MCF 10A (cell line): ENCODE data around the gene FBP1. TPM values are rescaled to one million over a fixed set of nuclear protein-coding genes. Genes with fewer than 3 reads are reported as not detected.

Source experiments
- BruUV-seq: library from RNA; stranded (reverse); fragments of 400-500 nt; replicated peaks from 2 replicates; lab custom pipeline; 2021; lab: Mats Ljungman, UMichigan
- CTCF ChIA-PET: fragments of 300-600 bp; sonication (Branson Sonifier 250); formaldehyde crosslinking; extraction: SDS; loops from one replicate; lab custom pipeline; 2021; ENCODE audit warnings: antibody characterized with exemption, inconsistent platforms; lab: Yijun Ruan, JAX
- POLR2A ChIA-PET: fragments of 300-600, 350-650 bp; sonication (Branson Sonifier 250); formaldehyde crosslinking; extraction: SDS; loops from one replicate; lab custom pipeline; 2020; ENCODE audit warnings: antibody characterized with exemption, inconsistent platforms; lab: Yijun Ruan, JAX
- DNase-seq: peaks from one replicate; pipeline ENCODE4 v3.0.0-alpha.2; 2018; ENCODE audit not compliant: unreplicated experiment
- H3K27ac Mint-ChIP-seq: one replicate; pipeline ENCODE4 v1.8.0; 2022; ENCODE audit warnings: mild to moderate bottlenecking, low read depth, mixed read lengths; ENCODE audit not compliant: unreplicated experiment
- H3K27me3 Mint-ChIP-seq: one replicate; pipeline ENCODE4 v1.8.0; 2022; ENCODE audit warnings: mixed read lengths; ENCODE audit not compliant: insufficient read depth, unreplicated experiment
- H3K36me3 Mint-ChIP-seq: one replicate; pipeline ENCODE4 v1.8.0; 2022; ENCODE audit warnings: mild to moderate bottlenecking, moderate library complexity, mixed read lengths; ENCODE audit not compliant: insufficient read depth, unreplicated experiment
- H3K4me1 Mint-ChIP-seq: one replicate; pipeline ENCODE4 v1.8.0; 2022; ENCODE audit warnings: mixed read lengths; ENCODE audit not compliant: insufficient read depth, unreplicated experiment
- H3K4me3 Mint-ChIP-seq: one replicate; pipeline ENCODE4 v1.8.0; 2022; ENCODE audit warnings: mild to moderate bottlenecking, moderate library complexity, mixed read lengths; ENCODE audit not compliant: unreplicated experiment
- H3K9me3 Mint-ChIP-seq: one replicate; pipeline ENCODE4 v1.8.0; 2022; ENCODE audit warnings: mixed read lengths; ENCODE audit not compliant: unreplicated experiment
- intact Hi-C: fragments of 100-400 bp; cut with micrococcal nuclease; formaldehyde crosslinking; loops from 2 replicates; pipeline ENCODE4 v1.14.1; 2022
- total RNA-seq: library from RNA; stranded (reverse); gene quantifications from 2 replicates; pipeline ENCODE4 v1.2.3, GENCODE V29; 2022
- TF ChIP-seq, protein P1 (sequence below): fragments of 200-600 bp; IDR thresholded peaks from one replicate; pipeline ENCODE4 v1.8.0; 2022; ENCODE audit warnings: antibody characterized with exemption, mild to moderate bottlenecking; ENCODE audit not compliant: unreplicated experiment

FBP1 gene
- total RNA-seq, 1 experiment from 2014 or later, result not detected

DNA sequence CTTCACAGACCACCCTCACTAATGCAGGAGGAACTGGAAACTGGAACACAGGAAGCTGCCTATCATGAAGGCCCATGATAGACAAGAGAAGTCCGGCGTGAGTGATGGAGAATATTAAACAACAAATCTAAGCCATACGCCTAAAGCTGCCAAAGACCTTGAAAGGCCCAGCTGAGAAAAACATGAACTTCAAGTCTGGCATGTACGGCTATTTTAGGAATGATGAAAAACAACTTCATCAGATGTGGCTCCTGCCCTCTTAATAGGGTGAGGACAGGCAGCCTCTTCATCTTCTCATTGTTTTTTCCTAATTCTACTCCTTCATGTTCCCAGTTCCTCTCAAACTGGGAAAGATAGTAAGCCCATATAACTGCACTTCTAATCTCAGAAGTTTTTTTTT, 20.3 kb downstream of the FBP1 start:
- H3K4me1 Mint-ChIP-seq, result no peaks in the 10 kb centered on the region

DNA sequence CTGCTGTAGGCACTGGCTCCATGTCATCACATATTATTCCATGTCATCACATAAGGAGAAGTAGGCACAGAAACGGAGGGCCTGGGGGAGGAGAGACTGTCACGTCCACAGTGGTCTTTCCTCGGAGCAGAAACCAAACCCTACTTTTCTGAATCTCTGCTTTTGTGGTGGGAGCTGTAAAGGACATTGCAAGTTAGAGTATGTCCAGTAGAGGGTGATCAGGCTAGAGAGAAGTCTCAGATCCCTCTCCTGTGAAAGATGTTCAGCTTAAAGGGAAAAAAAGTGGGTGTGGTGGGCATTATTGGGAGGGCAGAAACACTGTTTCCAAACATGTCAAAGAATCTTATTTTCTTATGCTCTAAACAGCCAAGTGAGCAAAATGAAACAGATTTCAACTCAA, 26.3 kb downstream of the FBP1 start:
- POLR2A ChIA-PET, result no interaction called here
- no peaks in the 10 kb centered on the region for H3K9me3 Mint-ChIP-seq
- no TSS peak for BruUV-seq
- no peaks in the 10 kb centered on the region for H3K27me3 Mint-ChIP-seq
- no peaks in the 10 kb centered on the region for H3K4me1 Mint-ChIP-seq
- TF ChIP-seq, protein P1, sequence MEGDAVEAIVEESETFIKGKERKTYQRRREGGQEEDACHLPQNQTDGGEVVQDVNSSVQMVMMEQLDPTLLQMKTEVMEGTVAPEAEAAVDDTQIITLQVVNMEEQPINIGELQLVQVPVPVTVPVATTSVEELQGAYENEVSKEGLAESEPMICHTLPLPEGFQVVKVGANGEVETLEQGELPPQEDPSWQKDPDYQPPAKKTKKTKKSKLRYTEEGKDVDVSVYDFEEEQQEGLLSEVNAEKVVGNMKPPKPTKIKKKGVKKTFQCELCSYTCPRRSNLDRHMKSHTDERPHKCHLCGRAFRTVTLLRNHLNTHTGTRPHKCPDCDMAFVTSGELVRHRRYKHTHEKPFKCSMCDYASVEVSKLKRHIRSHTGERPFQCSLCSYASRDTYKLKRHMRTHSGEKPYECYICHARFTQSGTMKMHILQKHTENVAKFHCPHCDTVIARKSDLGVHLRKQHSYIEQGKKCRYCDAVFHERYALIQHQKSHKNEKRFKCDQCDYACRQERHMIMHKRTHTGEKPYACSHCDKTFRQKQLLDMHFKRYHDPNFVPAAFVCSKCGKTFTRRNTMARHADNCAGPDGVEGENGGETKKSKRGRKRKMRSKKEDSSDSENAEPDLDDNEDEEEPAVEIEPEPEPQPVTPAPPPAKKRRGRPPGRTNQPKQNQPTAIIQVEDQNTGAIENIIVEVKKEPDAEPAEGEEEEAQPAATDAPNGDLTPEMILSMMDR, result no peak
- intact Hi-C loops, result no loop called here
- H3K36me3 Mint-ChIP-seq, result no peaks in the 10 kb centered on the region
- H3K4me3 Mint-ChIP-seq, result no peak overlapping the region
- CTCF ChIA-PET, result no interaction called here
- no peak overlapping the region for H3K27ac Mint-ChIP-seq
- DNase-seq, result no peak

More for the DNA sequence above, 20.3 kb downstream of the FBP1 start:
- CTCF ChIA-PET, result no interaction called here
- Mint-ChIP-seq H3K9me3 (no peaks in the 10 kb centered on the region), H3K27me3 (no peaks in the 10 kb centered on the region), H3K36me3 (no peaks in the 10 kb centered on the region), H3K4me3 (no peak overlapping the region), H3K27ac (no peak overlapping the region)
- TF ChIP-seq, protein P1, result no peak
- no peak for DNase-seq
- BruUV-seq, result no TSS peak
- intact Hi-C loops, result no loop called here
- POLR2A ChIA-PET, result no interaction called here

DNA sequence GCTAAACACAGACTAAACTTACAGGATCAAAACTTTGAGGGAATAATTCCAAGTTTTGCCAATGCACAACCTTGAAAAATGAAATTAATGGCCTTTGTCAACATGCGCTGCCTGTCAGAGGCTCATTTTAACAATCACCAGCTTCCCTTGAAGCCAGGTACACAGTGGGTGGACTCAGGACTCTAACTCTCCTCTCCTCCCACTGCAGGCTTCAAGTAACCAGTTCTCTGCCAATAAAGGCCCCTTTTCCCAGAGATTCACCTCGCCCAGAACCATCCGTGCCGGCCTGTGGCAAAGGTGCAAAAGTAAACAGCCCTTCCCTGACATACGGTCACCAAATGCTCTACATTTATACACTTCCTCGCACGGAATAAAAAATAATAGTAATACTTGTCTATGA, 27.2 kb downstream of the FBP1 start:
- no peaks in the 10 kb centered on the region for H3K9me3 Mint-ChIP-seq
- no peak overlapping the region for H3K27ac Mint-ChIP-seq
- DNase-seq, result no peak
- ChIA-PET POLR2A (no interaction called here), CTCF (interaction anchor here (0.6 to 0.7 kb wide), 2 partner anchors 8 to 14 kb away, joined by 3 read pairs; no protein-coding TSS in a partner anchor)
- no peaks in the 10 kb centered on the region for H3K4me1 Mint-ChIP-seq
- no TSS peak for BruUV-seq
- TF ChIP-seq, protein P1, result no peak
- H3K27me3 Mint-ChIP-seq, result no peaks in the 10 kb centered on the region
- no peak overlapping the region for H3K4me3 Mint-ChIP-seq
- intact Hi-C loops, result no loop called here
- H3K36me3 Mint-ChIP-seq, result no peaks in the 10 kb centered on the region

DNA sequence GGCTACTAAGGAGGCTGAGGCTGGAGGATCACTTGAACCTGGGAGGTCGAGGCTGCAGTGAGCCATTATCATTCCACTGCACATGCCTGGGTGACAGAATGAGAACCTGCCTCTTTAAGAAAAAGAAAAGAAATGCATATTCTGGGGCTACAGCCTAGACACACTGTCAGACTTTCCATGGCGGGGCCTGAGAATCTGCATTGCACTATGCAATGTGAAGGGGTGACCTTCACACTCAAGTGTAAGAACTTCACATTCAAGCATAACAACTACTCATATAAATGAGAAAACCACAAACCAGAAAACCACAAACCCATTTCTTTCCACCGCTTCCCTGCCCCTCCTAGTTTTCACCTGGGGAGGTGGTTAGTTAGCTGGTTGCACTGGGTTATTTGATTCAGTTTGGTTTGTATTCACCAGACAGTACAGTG, 27.7 kb downstream of the FBP1 start:
- TF ChIP-seq, protein P1, result no peak
- Mint-ChIP-seq H3K4me1 (no peaks in the 10 kb centered on the region), H3K4me3 (no peak overlapping the region), H3K27ac (no peak overlapping the region), H3K27me3 (no peaks in the 10 kb centered on the region), H3K9me3 (no peaks in the 10 kb centered on the region), H3K36me3 (no peaks in the 10 kb centered on the region)
- no peak for DNase-seq
- CTCF ChIA-PET, result interaction anchor here (0.6 to 0.7 kb wide), 2 partner anchors 8 to 13 kb away, joined by 3 read pairs; no protein-coding TSS in a partner anchor
- intact Hi-C loops, result no loop called here
- POLR2A ChIA-PET, result no interaction called here
- no TSS peak for BruUV-seq
